A673 (cell line): ENCODE data around the gene MAPKAP1.

Source experiments
- CTCF ChIP-seq: fragments of 300-800, 200-600 bp; sonication (generic); conservative IDR thresholded peaks from 2 replicates; pipeline ENCODE4 v1.5.1; 2017; ENCODE audit warnings: low read depth, mild to moderate bottlenecking, antibody characterized with exemption, low read length, moderate library complexity, mixed read lengths
- EZH2 ChIP-seq: fragments of 200-600 bp; sonication (generic); IDR thresholded peaks from 2 replicates; pipeline ENCODE4 v1.6.1; 2017; ENCODE audit warnings: borderline replicate concordance, low read depth, mild to moderate bottlenecking, mixed read lengths, antibody characterized with exemption, low read length; ENCODE audit not compliant: poor library complexity, severe bottlenecking

- no peak for TF ChIP-seq CTCF
- no peak for TF ChIP-seq EZH2
Observed at GRCh38 chr9:125589287-125589686, 117.7 kb downstream of the MAPKAP1 start.
